Muscle layer of colon (tissue), 2 donors: ENCODE data around the gene GPC6.

Experiments
- H3K27ac ChIP-seq: one replicate; pipeline ENCODE4 v1.7.0; 2013; ENCODE audit warnings: low read depth, mild to moderate bottlenecking, low read length, moderate library complexity
- H3K27me3 ChIP-seq, 2 donors: one replicate each; pipeline ENCODE4 v1.7.0; 2013; ENCODE audit warnings: low read length in 2 of 2, mild to moderate bottlenecking in 2 of 2; ENCODE audit not compliant: insufficient read depth in 2 of 2, control insufficient read depth in 1 of 2
- H3K36me3 ChIP-seq: one replicate; pipeline ENCODE4 v1.7.0; 2013; ENCODE audit warnings: mild to moderate bottlenecking, low read length; ENCODE audit not compliant: insufficient read depth
- H3K4me1 ChIP-seq: one replicate; pipeline ENCODE4 v1.7.0; 2013; ENCODE audit warnings: mild to moderate bottlenecking, low read length; ENCODE audit not compliant: insufficient read depth
- H3K4me3 ChIP-seq, 2 donors: one replicate each; pipeline ENCODE4 v1.7.0; 2013; ENCODE audit warnings: low read length in 2 of 2, low read depth in 1 of 2, mild to moderate bottlenecking in 1 of 2, moderate library complexity in 1 of 2
- H3K9ac ChIP-seq: one replicate; pipeline ENCODE4 v1.7.0; 2013; ENCODE audit warnings: low read length
- H3K9me3 ChIP-seq: one replicate; pipeline ENCODE4 v1.7.0; 2013; ENCODE audit warnings: mild to moderate bottlenecking, low read length
- donor health status: abdominal sarcoma.
- donor health status: Adenocarcinoma of cecum.

GPC6 gene

GRCh38 chr13:93660391-93661063 is 433.9 kb downstream of the GPC6 start:
- Histone ChIP-seq H3K9me3 (no peaks in the 10 kb centered on the region), H3K36me3 (no peaks in the 10 kb centered on the region), H3K27me3 (no peaks in the 10 kb centered on the region), H3K4me1 (peaks cover 3% of the 10 kb centered on the region), H3K9ac (no peak overlapping the region), H3K4me3 (no peak overlapping the region), H3K27ac (no peak overlapping the region)

DNA sequence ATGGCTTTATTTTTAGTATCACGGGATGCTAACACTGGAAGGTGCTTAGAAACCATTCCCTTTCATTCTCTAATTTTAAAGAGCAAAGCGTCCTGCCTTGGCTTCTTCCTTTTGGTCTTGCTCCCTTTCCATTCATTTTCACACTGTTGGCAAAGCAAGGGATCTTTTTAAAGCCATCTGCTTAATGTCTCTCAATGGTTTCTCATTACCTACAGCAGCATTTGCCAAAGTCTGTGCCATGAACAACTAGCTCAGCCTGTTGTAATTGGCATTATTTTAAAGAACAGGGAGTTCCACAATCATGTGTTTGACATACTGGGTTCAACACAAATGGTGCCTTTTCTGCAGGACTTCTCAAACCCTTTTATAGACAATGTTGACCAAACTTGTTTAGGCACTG is 444.3 kb downstream of the GPC6 start:
- Histone ChIP-seq H3K9ac (no peak overlapping the region), H3K36me3 (no peaks in the 10 kb centered on the region), H3K27ac (no peak overlapping the region), H3K27me3 (no peaks in the 10 kb centered on the region), H3K4me3 (no peak overlapping the region), H3K4me1 (peaks cover 8% of the 10 kb centered on the region), H3K9me3 (no peaks in the 10 kb centered on the region)

- Histone ChIP-seq H3K4me1 (peaks cover 8% of the 10 kb centered on the region), H3K9me3 (no peaks in the 10 kb centered on the region), H3K36me3 (no peaks in the 10 kb centered on the region), H3K27me3 (no peaks in the 10 kb centered on the region), H3K9ac (no peak overlapping the region), H3K27ac (no peak overlapping the region), H3K4me3 (no peak overlapping the region)
Measured at GRCh38 chr13:93672996-93673395, 446.4 kb downstream of the GPC6 start.

DNA sequence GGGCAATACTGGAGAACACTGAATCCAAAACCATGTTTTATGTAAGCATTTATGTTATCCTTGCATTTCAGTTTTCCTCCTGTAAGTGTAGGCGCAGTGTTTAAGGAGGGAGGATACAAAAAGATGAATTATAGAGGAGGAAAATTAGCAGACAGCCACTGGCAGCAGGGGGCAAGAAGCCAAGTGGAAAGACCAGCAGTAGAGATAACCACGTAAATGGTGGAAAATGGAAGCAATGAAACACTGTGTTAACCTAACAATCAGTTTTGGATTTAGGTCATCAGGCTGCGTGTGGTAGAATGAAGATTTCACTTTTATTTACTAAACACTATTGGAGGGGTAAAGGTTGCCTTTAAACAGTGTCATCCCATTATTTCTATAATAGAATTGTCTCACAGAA is 447.3 kb downstream of the GPC6 start:
- no peaks in the 10 kb centered on the region for H3K9me3 ChIP-seq
- no peak overlapping the region for H3K4me3 ChIP-seq
- no peaks in the 10 kb centered on the region for H3K36me3 ChIP-seq
- no peak overlapping the region for H3K9ac ChIP-seq
- no peak overlapping the region for H3K27ac ChIP-seq
- no peaks in the 10 kb centered on the region for H3K27me3 ChIP-seq
- H3K4me1 ChIP-seq = peaks cover 8% of the 10 kb centered on the region

- Histone ChIP-seq H3K4me3 (no peak overlapping the region), H3K27me3 (no peaks in the 10 kb centered on the region), H3K27ac (no peak overlapping the region), H3K4me1 (peaks cover 8% of the 10 kb centered on the region), H3K9ac (no peak overlapping the region), H3K9me3 (no peaks in the 10 kb centered on the region), H3K36me3 (no peaks in the 10 kb centered on the region)
Measured at GRCh38 chr13:93674337-93674755, 447.7 kb downstream of the GPC6 start.

DNA sequence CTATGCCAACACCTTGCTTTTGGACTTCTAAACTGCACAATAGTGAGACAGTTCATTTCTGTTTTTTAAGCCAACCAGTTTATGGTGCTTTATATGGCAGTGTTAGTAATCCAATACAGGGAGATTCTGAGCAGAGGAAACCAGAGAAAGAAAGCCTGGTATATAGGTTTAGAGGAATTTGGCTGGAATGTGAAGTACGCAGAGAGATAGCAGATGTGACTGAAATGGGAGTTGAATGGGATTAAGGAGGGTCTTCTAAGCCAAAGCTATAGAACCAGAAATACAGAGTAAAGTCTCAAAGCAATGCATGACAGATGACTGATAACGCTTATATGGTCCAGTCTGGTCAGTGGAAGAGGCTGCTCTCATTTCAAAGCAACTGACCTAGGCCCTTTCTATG is 453.7 kb downstream of the GPC6 start:
- Histone ChIP-seq H3K36me3 (no peaks in the 10 kb centered on the region), H3K27ac (no peak overlapping the region), H3K9me3 (no peaks in the 10 kb centered on the region), H3K9ac (no peak overlapping the region), H3K4me3 (no peak overlapping the region), H3K4me1 (no peaks in the 10 kb centered on the region), H3K27me3 (no peaks in the 10 kb centered on the region)

DNA sequence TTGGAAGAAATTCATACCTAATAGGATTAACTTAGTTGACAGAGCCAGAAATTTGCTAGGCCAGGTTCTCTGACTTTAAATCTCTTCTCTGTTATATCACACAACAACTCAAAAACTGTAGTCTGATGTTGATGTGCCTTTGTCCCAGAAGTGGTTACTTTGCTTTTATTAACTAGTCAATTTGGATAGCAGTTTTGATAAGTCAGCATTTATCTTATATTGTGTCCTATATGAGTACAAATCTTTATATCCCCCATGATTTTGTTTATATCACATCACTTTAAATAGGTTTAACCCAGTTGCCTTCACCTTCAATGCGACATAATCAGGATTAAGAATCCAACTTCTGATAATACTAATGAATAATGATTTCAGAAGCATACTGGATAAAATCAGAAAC is 459.3 kb downstream of the GPC6 start:
- Histone ChIP-seq H3K4me3 (no peak overlapping the region), H3K9ac (no peak overlapping the region), H3K36me3 (no peaks in the 10 kb centered on the region)

GRCh38 chr13:93686399-93686798 is 459.8 kb downstream of the GPC6 start:
- Histone ChIP-seq H3K9me3 (no peaks in the 10 kb centered on the region), H3K4me3 (no peak overlapping the region), H3K27ac (no peak overlapping the region), H3K27me3 (no peaks in the 10 kb centered on the region), H3K4me1 (no peaks in the 10 kb centered on the region), H3K36me3 (no peaks in the 10 kb centered on the region), H3K9ac (no peak overlapping the region)

More for the DNA sequence above, 459.3 kb downstream of the GPC6 start:
- Histone ChIP-seq H3K27ac (no peak overlapping the region), H3K4me1 (no peaks in the 10 kb centered on the region), H3K9me3 (no peaks in the 10 kb centered on the region), H3K27me3 (no peaks in the 10 kb centered on the region)

- no peaks in the 10 kb centered on the region for H3K9me3 ChIP-seq
- no peak overlapping the region for H3K9ac ChIP-seq
- H3K27me3 ChIP-seq = no peaks in the 10 kb centered on the region
- H3K27ac ChIP-seq = no peak overlapping the region
- no peak overlapping the region for H3K4me3 ChIP-seq
- H3K36me3 ChIP-seq = no peaks in the 10 kb centered on the region
- no peaks in the 10 kb centered on the region for H3K4me1 ChIP-seq
Measured at GRCh38 chr13:93687261-93687660, 460.7 kb downstream of the GPC6 start.

GRCh38 chr13:93689333-93689732 is 462.7 kb downstream of the GPC6 start:
- no peaks in the 10 kb centered on the region for H3K4me1 ChIP-seq
- no peaks in the 10 kb centered on the region for H3K27me3 ChIP-seq
- H3K27ac ChIP-seq = no peak overlapping the region
- no peak overlapping the region for H3K4me3 ChIP-seq
- no peaks in the 10 kb centered on the region for H3K36me3 ChIP-seq
- H3K9me3 ChIP-seq = no peaks in the 10 kb centered on the region
- no peak overlapping the region for H3K9ac ChIP-seq

GRCh38 chr13:93690139-93690538 is 463.5 kb downstream of the GPC6 start:
- no peaks in the 10 kb centered on the region for H3K9me3 ChIP-seq
- no peak overlapping the region for H3K4me3 ChIP-seq
- H3K4me1 ChIP-seq = no peaks in the 10 kb centered on the region
- H3K9ac ChIP-seq = no peak overlapping the region
- no peak overlapping the region for H3K27ac ChIP-seq
- H3K36me3 ChIP-seq = no peaks in the 10 kb centered on the region
- H3K27me3 ChIP-seq = no peaks in the 10 kb centered on the region

DNA sequence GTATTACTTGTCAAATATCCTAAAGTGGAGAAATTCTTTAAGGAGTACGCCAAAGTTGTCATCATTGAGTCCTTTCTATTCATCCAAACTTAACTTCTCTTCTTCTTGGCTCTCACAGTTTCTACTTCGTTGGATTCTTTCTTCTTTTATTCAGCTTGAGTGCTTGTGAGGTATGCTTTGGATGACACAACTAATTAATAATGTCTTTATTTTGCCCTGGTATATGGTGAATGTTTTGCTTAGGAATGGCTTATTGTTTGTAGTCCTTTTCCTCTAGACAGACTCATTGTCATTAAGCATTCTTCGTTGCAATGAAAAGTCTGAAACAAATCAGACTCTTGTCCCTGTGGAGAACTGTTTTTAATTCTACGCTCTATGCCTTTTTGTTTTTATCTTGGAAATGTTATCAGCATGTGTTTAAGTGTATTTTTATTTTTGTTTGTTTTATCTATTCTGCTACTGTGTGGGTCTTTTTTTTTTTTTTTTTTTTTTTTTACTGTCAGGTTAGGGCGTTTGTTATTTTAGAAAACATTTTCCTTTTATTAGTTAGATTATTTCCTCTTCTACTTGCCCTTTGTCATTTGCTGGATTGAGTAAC is 471.5 kb downstream of the GPC6 start:
- no peaks in the 10 kb centered on the region for H3K9me3 ChIP-seq
- H3K27me3 ChIP-seq = no peaks in the 10 kb centered on the region
- H3K4me3 ChIP-seq = no peak overlapping the region
- no peak overlapping the region for H3K9ac ChIP-seq
- H3K4me1 ChIP-seq = no peaks in the 10 kb centered on the region
- H3K36me3 ChIP-seq = no peaks in the 10 kb centered on the region
- H3K27ac ChIP-seq = no peak overlapping the region
